ENCODE data around the gene KRTAP15-1. TPM values are rescaled to one million over a fixed set of nuclear protein-coding genes. Genes with fewer than 3 reads are reported as not detected.

Gene KRTAP15-1
- total RNA-seq, 2 experiments from 2014 or later, result not detected

DNA sequence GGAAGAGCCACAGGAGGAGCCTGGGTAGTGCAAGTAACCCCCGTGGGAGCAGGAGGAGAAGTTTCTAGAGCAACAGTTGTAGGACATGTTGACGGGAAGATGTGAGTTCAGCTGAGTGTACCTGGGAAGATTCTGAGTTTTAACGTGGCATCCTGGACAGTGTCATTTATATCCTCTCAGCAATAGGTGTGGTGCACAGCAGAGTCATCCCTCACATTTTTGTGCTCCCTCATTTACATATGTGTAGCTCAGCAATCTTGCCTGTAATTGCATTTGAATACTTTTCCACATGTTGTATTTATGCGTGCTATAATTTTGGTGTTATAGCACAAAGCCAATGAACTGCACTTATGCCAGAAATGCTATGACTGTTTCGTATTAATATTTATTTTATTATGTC lies 14.2 kb upstream of the KRTAP15-1 start, which contains the start of gene KRTAP13-3:
KRTAP13-3 (minus strand) TSS at position 101 of the 400 bp plus-strand sequence; CDS start at position 87, 14 bp downstream.
- Mint-ChIP-seq H3K27me3 (no peaks in the 10 kb centered on the region), H3K27ac (no peak within 1 kb of the TSS), H3K4me3 (no peak within 1 kb of the TSS), H3K4me1 (ENCODE audit: low read depth) (no peaks in the 10 kb centered on the region), H3K36me3 (ENCODE audit: low read depth) (no peaks in the 10 kb centered on the region), H3K9me3 (no peaks in the 10 kb centered on the region)
- ATAC-seq, result no peak
- intact Hi-C loops (cut with micrococcal nuclease), result no loop called here
- POLR2A ChIA-PET, result no interaction called here
- TF ChIP-seq, protein P1, sequence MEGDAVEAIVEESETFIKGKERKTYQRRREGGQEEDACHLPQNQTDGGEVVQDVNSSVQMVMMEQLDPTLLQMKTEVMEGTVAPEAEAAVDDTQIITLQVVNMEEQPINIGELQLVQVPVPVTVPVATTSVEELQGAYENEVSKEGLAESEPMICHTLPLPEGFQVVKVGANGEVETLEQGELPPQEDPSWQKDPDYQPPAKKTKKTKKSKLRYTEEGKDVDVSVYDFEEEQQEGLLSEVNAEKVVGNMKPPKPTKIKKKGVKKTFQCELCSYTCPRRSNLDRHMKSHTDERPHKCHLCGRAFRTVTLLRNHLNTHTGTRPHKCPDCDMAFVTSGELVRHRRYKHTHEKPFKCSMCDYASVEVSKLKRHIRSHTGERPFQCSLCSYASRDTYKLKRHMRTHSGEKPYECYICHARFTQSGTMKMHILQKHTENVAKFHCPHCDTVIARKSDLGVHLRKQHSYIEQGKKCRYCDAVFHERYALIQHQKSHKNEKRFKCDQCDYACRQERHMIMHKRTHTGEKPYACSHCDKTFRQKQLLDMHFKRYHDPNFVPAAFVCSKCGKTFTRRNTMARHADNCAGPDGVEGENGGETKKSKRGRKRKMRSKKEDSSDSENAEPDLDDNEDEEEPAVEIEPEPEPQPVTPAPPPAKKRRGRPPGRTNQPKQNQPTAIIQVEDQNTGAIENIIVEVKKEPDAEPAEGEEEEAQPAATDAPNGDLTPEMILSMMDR (IDR thresholded peaks at IDR 0.05), result no peak
- DNase-seq, result no peak
- CTCF ChIA-PET, result no interaction called here

DNA sequence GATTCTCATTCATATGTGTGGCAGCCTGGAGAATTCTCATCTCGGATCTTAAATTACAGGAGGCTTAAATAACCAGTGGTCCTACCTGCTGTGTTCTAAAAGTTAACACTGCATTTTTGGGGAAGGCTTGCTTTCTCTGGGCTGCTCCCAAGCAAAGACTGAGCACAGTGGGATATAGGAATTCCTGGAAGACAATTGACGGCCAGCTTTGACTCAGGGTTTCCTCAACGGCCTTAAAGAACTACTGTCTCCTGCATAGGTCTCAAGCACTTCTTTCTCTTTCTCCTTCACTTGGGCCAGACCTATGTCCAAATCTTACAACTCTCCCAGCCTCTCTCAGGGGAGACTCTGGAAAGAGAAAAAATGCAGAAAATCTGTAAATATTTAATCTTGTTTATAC lies 13.3 kb upstream of the KRTAP15-1 start:
- Mint-ChIP-seq H3K4me3 (no peak overlapping the region), H3K36me3 (ENCODE audit: low read depth) (no peaks in the 10 kb centered on the region), H3K27me3 (no peaks in the 10 kb centered on the region), H3K4me1 (ENCODE audit: low read depth) (no peaks in the 10 kb centered on the region), H3K27ac (no peak overlapping the region), H3K9me3 (no peaks in the 10 kb centered on the region)
- intact Hi-C loops (cut with micrococcal nuclease), result no loop called here
- ATAC-seq, result no peak
- CTCF ChIA-PET, result no interaction called here
- POLR2A ChIA-PET, result no interaction called here
- TF ChIP-seq, protein P1 (IDR thresholded peaks at IDR 0.05), result no peak
- no peak for DNase-seq

DNA sequence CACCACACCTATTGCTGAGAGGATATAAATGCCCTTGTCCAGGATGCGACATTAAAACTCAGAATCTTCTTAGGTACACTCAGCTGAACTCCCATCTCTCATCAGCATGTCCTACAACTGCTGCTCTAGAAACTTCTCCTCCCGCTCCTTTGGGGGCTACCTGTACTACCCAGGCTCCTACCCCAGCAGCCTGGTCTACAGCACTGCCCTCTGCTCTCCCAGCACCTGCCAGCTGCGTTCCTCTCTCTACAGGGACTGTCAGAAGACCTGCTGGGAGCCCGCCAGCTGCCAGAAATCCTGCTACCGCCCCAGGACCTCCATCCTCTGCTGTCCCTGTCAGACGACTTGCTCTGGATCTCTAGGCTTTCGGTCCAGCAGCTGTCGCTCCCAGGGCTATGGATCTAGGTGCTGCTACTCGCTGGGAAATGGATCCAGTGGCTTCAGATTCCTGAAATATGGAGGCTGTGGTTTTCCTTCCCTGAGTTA lies 9.9 kb upstream of the KRTAP15-1 start, which contains the start of gene KRTAP13-4:
KRTAP13-4 (plus strand) TSS at position 51 of the 486 bp plus-strand sequence; CDS start at position 107, 56 bp downstream.
- H3K36me3 Mint-ChIP-seq (ENCODE audit: low read depth), result no peaks in the 10 kb centered on the region
- TF ChIP-seq, protein P1 (IDR thresholded peaks at IDR 0.05), result no peak
- POLR2A ChIA-PET, result no interaction called here
- no peaks in the 10 kb centered on the region for H3K9me3 Mint-ChIP-seq
- H3K27ac Mint-ChIP-seq, result no peak within 1 kb of the TSS
- peaks cover 1% of the 10 kb centered on the region for H3K27me3 Mint-ChIP-seq
- CTCF ChIA-PET, result no interaction called here
- intact Hi-C loops (cut with micrococcal nuclease), result no loop called here
- H3K4me3 Mint-ChIP-seq, result no peak within 1 kb of the TSS
- no peaks in the 10 kb centered on the region for H3K4me1 Mint-ChIP-seq (ENCODE audit: low read depth)
- ATAC-seq (no peak), DNase-seq (no peak)

DNA sequence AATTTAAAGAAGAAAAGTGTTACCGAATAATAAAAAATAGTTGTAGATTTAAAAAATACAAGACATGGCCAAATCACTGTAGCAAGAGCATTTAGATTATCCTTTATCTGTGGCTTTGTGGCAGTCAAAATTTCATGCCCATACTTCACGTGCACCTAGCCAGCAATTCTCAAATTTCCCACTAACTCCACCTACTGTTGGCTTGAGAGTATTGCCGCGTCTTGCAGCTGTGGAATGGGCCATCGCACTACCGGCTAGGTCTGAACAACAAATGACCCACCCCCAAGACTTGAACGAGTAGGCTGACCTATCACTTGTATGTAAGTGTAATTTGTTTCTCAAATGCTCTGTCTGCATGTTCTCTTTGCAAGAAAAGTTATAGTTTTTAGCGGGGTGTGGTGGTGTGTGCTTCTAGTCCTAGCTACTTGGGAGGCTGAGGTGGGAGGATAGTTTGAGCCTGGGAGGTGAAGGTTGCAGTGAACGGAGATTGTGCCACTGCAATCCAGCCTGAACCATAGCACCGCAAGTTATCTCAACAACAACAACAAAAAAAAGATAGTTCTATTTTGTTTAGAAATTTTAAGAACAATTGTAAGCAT lies 5.9 kb upstream of the KRTAP15-1 start:
- peak; percentile 28 for DNase-seq
- intact Hi-C loops (cut with micrococcal nuclease), result no loop called here
- no peaks in the 10 kb centered on the region for H3K4me1 Mint-ChIP-seq (ENCODE audit: low read depth)
- H3K27me3 Mint-ChIP-seq, result peaks cover 9% of the 10 kb centered on the region
- ChIA-PET POLR2A (no interaction called here), CTCF (interaction anchor here (0.7 to 1.9 kb wide), 7 partner anchors 9 to 119 kb away, joined by 3 to 6 read pairs (median 5); partner anchors contain the start of gene KRTAP19-4)
- peak; percentile 77 for ATAC-seq
- no peak overlapping the region for H3K27ac Mint-ChIP-seq
- TF ChIP-seq, protein P1 (IDR thresholded peaks at IDR 0.05), result peak; percentile 70
- H3K4me3 Mint-ChIP-seq, result no peak overlapping the region
- no peaks in the 10 kb centered on the region for H3K36me3 Mint-ChIP-seq (ENCODE audit: low read depth)
- H3K9me3 Mint-ChIP-seq, result no peaks in the 10 kb centered on the region

DNA sequence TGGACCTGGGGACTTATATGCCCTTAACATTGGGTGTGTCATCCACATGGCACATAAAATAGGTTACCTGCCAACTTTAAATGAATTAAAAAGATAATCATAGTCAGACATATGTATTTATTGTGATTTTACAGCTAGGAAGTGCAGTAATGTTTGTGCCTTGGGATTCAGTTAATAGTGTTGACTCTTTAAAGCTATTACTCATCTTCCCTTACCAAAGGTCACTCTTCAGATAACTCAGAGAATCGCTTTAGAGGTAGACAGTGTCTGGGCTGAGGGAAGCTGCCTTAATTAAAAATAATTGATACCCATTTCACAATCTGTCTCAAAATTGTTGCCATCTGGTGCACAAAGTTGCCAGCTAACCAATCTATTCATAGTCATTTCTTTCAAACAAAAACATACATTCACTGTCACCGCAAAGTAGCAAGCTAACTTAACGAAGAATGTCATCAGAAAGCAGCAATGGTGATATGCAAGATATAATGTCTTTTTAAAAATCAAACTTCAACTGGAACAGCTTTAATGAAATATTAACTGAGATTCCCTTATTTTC lies 3.0 kb upstream of the KRTAP15-1 start:
- no peak overlapping the region for H3K4me3 Mint-ChIP-seq
- intact Hi-C loops (cut with micrococcal nuclease), result no loop called here
- H3K9me3 Mint-ChIP-seq, result no peaks in the 10 kb centered on the region
- H3K27ac Mint-ChIP-seq, result no peak overlapping the region
- DNase-seq (no peak), ATAC-seq (no peak)
- TF ChIP-seq, protein P1 (IDR thresholded peaks at IDR 0.05), result no peak
- no peaks in the 10 kb centered on the region for H3K4me1 Mint-ChIP-seq (ENCODE audit: low read depth)
- CTCF ChIA-PET, result no interaction called here
- POLR2A ChIA-PET, result no interaction called here
- peaks cover 9% of the 10 kb centered on the region for H3K27me3 Mint-ChIP-seq
- no peaks in the 10 kb centered on the region for H3K36me3 Mint-ChIP-seq (ENCODE audit: low read depth)

Measured in activated CD8-positive, alpha-beta T cell treated with anti-CD3 and anti-CD28 coated beads for 36 hours (primary cell).